Stimulated activated CD4-positive, alpha-beta T cell treated with anti-CD3 and anti-CD28 coated beads, Interleukin-12 subunit alpha, Interleukin-12 subunit beta, amount 100 ng/mL, for 24 hours (primary cell): ENCODE results near the gene MAP3K13.
"Not testable (repeated sequence)": the region's sequence is repeated elsewhere in the genome, so short reads cannot be mapped to it uniquely, and the experiment has no call there.

ENCODE experiments used
- DNase-seq, 2 experiments: peaks; one replicate each; pipeline ENCODE4 v3.0.0-alpha.2; 2020; ENCODE audit warnings: low read depth in 2 of 2

The MAP3K13 gene

DNA sequence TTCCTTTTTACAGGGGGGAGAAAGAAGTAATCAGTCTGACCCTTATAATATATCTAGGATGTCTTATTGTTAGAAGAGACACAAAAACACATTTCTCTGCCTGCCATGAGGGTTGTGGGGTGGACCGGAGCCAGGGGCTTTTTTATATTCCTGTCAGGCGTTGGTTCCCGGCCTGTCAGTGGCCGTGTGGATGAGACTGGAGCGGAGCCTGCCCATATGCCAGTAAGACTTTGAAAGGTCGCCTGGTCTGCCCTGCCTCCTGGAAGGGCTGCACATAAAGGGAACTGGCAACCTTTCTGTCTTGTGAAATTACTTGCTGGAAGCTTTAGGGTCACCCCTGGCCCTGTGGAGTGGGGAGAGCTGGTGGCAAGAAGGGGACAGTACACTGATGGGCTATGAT lies 34.7 kb downstream of the MAP3K13 start:
- DNase-seq: no peak

DNA sequence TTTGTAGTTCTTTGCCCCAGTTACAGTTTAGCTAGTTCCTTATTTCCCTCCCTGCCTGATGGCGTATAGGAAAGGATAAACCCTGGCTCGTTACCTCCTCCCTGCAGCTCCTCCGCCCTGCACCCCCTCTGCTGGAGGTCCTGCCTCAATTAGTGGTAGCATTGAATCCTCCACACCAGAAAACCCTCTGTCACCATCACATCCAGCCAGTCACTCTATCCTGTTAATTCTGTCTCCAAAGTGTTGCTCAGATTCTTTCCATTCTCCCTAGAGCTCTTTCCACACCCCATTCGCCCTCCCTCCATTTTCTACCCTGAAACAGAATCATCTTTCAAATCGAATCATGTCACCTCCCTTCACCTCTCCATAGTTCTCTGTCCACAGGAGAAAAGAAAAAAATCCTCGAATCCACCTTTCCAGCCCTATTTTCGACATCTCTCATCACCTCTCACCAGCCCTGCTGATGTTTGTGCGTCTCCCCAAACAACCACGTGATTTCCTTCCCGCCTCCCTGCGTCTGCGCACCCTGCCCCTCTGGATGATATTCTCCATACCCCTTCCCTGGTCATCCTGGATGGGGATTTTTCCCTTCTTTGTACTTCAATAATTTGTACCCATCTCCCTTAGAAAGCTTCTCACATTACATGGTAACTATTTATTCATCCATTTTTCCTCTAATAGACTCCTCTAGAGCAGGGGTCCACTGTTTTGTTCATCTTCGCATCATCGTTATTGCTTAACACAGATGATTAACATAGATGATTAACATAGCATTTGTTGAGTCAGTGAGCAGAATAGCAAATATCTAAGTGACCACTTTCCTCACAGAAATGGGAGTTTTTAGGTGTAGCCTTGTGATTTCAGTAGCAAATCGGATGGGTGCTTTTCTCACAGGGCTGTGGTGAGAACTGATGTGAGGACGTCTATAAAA lies 37.1 kb downstream of the MAP3K13 start:
- no peak for DNase-seq

DNA sequence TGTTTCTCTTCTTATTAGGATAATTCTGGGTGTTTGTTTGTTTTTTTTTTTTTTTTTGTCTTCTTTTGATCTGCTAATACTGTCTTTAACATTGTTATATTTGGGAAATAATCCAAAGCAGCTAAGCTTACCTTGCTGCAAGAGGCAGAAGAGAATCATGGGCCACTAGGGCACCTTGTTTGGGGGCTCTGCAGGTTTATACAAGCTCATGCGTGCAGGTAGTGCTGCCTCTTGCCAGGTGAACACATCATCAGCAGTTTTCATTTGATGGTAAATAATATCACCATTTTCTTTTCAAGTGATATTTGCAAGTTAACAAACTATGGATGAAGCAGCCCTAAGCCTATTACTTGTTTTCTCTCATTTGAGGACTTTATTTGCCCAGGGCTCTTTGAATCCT lies 37.9 kb downstream of the MAP3K13 start:
- no peak for DNase-seq

DNA sequence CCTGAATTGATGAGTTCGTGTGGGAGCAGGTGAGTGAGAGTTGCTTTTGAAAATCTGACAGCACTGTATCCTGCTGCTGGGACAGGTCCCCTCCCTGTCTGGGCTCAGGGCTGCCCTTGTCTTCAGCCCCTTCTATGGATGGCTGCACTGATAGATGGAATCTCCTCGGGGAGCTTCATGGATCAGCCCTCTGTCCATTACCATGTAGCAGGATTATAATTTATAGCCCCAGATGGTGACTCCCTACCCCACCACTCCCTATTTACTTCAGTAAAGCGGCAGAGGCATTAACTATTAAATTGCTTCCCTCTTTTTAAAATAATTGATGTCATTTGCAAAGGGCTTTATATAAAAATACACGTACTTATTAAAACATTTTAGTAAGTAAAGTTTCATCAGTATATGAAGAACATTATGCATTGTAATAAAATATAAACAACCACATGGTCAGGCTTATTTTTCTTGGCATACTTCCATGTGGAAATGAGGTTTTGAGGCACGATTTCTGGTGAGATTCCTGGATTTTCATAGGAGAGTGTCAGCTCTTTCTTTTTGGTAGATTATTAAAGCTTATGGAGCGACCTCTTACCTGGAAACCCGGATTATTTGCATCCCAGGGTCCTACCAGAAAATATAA lies 38.5 kb downstream of the MAP3K13 start:
- no peak for DNase-seq

DNA sequence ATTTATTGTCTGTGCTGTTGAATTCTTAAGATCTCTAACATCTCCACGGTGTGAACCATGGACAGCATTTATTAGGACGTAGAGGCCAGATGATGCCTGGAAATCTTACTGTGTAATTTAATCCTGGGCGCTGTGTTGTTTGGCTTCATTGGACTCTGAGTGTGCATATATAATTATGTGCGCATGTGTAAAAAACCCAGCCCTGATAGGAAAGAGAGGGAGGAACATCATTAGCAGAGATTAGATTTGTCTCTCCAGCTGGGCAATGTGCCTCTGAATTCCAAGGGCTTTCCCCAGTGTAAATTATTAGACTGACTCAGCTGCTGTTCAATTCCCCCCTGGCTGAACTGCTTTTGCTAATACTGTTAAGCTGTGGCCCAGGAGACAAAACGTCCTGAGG lies 39.6 kb downstream of the MAP3K13 start:
- DNase-seq: no peak

DNA sequence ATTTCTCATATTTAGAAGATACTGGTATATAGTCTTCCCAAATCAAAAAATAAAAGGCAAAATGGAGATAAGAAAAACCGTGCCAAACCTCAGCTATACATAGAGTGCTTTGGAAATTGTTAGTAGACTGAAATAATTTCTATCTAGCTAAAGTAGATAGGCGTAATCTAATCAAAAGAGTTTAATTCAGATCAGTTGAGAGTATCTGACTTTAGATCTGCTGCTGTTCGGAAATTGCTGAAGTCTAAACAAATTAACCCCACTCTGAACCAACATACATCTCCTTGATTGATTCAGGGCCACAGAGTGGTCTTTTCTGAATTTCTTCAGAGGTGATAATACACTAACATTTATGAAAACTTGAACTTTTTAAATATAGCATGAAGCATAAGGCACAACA lies 40.1 kb downstream of the MAP3K13 start:
- DNase-seq: no peak

DNA sequence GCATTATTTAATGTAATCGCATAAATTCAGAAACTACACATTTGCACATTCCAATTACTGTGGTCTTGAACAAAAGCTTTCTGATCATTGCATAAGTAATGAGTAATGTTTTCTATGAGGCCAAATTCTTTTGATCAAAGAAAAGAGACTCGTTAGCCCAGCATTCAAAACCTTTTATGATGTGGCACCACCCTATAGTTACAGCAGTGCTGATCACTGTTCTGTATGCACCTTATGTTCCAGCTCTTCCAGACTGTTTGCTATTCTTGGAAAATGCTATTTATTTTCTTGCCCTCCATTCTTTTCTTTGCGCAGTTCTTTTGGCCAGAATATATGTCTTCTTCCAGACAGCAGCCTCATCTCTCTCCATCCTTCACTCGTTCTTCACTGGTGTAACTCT lies 42.3 kb downstream of the MAP3K13 start:
- no peak for DNase-seq

DNA sequence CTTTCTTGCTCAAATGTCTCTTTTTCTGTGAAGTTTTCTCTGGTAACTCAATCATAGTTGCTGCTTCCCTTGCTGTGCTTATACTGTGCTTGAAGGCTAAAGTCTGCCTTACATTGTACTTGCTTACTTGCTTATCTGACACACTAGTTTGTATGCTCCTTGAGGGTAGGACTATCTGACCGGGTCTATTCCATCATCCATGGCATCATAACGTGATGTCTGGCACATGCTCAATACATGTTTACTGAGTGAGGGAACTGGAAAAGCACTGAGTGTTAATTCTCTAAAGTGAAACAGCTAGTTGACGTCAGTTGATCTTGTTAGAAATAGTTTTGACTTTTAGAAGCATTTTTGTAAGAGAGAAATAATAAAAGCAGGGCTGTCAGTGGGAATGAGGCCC lies 42.7 kb downstream of the MAP3K13 start:
- DNase-seq: no peak

DNA sequence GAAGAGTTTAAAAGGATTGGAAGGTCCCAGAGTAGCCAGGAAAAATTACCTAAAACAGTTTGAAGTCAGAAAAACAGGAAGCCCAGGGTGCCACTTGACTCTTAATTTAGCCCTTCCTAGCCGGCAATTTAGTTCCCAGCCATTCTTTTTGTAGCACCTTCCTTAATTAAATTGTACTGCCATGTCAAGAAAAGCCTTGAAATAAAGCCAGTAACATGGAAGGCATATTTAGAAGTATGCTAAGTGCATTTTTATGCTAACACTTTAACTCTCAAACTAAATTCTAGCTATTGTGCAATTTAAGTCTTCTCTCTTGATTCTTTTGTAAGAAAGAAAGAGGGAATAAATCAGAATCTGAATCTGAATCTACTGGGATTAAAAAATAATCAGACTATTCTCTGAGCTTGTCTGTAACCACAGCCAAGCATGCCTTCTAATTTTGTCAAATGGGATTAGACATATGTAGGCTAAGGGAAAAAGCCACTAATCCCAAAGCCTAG lies 43.2 kb downstream of the MAP3K13 start:
- DNase-seq: no peak

DNA sequence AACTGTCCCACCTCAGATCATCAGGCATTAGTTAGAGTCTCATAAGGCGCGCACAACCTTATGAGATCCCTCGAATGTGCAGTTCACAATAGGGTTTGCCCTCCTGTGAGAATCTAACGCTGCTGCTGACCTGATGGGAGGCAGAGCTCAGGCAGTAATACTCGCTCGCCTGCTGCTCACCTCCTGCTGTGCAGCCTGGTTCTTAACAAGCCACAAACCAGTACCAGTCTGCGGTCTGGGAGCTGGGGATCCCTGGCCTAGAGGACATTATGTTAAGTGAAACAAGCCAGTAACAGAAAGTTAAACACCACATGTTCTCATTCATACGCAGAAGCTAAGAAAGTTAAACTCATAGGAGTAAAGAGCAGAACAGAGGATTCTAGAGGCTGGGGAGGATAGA lies 47.0 kb downstream of the MAP3K13 start:
- DNase-seq: no peak

DNA sequence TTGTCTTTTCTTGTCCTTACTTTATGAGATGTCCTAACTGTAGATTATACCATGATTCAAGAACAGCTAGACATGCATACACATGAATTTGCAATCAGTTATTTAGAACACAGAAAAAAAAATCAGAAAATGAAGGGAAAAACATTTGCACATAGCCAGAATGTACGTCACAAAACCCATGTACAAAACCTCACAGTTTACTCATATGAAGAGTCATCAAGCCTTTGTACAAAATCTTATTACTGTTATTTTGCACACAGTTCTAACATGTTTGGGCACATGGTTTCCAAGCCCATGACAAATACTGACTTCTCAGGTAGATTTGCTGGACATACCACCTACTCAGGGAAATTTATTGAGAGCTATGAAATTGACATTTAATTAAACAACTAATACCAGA lies 48.2 kb downstream of the MAP3K13 start:
- DNase-seq: no peak

DNA sequence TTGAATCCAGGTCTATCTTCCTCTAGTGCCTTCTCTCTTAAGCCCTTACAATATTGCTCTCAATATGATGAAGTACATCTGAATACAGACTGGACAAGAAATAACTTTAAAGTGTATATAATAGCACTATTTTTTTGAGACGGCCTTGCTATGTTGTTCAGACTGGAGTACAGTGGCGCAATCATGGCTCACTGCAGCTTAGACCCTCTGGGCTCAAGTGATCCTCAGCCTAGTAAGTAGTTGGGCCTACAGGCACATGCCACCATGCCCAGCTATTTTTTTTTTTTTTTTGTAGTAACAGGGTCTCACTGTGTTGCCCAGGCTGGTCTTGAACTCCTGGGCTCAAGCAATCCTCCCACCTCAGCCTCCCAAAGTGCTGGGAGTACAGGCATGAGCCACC lies 53.6 kb downstream of the MAP3K13 start:
- DNase-seq: no peak

DNA sequence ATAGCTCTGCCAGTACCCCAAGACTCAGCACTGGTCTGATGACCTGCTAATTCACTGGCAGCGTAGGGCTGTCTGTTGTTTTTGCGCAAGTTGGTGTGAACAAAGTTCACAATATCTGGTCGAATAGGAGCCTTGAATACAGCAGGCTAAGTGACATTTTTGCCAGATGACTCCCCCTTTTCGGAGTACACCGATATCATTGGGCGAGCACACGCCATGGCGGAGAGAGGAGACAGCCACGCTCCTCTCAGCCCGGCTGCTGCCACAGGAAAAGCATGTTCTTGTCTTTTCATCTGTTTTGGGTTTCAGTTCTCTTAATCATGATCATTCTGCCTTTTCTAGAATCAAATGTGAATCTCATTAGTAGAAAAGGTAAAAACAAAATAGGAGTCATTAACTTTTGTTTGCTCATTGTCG lies 55.6 kb downstream of the MAP3K13 start:
- DNase-seq: not testable (repeated sequence)

DNA sequence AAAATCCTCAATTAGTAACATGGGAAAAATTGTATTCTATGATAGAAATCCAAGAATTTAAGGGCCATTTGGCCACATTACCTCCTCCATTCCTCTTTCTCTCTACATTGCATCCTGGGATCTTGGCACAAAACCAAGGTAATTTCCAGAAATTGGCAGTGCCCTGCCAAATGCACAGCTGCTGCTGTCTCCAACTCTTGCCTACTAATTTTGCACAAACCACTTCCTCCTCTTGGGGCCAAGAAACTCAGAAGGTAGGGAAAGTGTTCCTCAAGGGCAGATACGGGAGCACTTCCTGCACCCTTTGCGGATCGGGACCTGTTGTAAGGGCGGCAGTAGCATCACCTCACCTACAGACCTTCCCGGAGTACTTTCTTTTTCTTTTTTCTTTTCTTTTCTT lies 57.8 kb downstream of the MAP3K13 start:
- no peak for DNase-seq

DNA sequence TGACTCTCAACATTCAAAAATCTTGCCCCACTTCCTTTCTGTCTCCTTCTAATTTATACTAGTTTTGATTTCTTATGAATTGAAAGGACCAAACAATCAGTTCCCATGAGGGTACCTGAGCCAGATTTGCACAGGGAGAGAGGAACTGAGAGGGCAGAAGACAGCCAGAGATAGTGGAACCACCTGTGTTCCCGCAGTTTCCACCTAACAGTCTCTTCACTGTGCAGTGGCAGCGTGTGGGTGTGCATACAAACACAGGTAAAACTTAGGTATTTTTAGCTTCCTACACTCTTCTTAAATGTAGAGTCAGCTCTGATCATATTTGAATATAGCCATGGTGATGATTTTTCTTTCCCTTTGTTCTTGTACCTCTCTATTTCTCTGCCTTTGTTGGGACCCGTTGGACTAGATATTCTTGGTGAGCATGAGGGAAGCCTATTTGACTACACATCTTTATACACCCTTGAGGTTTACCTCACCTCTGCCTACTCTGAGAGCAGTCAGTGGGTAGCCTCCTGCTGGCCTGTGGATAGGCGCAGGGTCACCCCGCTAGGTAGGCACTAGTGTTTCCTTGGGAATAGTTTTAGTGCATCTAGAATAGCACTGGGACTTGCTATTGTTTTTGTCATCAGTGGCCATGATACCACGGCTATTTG lies 58.8 kb downstream of the MAP3K13 start:
- DNase-seq: no peak

DNA sequence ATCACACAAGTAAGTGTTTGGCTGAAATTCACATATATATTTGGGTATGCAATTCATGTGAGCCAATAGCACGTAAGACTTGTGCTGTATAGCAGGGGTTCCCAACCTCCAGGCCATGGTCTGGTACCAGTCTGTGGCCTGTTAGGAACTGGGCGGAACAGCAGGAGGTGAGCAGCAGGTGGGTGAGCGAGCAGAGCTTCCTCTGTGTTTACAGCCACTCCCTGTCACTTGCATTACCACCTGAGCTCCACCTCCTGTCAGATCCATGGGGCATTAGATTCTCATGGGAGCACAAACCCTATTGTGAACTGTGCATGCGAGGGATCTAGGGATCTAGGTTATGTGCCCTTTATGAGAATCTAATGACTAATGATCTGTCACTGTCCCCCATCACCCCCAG lies 59.7 kb downstream of the MAP3K13 start:
- no peak for DNase-seq

DNA sequence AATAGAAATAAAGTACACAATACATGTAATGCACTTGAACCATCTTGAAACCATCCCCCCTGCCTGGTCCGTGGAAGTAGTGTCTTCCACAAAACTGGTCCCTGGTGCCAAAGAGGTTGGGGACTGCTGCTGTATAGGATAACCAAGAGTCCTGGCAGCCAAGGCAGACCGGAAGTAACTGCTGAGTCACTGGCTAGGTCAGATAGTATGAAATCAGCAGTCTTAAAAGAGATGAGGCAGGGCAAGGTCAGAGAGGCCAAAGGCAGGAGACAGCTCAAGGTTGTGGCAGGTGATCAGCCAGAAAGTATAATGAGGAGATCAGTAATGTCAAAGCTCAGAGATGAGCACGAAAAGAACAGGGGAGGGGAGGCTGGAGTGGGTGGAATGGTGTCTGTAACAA lies 60.2 kb downstream of the MAP3K13 start:
- DNase-seq: no peak

DNA sequence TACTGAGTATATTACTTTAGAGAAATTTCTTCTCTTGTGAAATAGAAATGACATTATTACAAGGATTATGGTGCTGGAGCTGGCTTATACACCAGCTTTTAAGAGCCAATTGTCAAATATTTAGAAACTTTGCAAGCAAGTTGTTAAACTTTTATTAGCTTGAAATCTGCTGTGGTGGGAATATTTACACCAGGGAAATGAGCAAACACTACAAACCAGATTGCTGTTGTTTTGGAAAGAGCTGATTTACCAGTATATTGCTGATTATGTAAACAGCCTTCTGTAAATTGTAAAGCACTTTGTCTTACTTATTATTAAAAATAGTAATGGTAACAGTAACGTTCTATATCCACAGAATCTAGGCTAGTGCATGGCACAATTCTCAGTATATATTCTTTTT lies 61.5 kb downstream of the MAP3K13 start:
- DNase-seq: no peak

DNA sequence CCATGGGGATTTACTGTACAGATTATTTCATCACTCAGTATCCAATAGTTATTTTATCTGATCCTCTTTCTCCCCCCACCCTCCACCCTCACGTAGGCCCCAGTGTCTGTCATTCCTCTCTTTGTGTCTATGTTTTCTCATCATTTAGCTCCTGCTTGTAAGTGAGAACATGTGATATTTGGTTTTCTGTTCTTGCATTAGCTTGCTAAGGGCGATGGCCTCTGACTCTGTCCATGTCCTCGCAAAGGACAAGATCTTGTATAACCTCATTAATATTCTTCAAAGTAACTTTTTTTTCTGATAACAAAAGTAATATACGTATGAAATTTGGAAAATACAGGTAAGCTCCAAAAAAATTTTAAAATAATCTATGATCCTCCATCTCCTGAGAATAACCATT lies 67.4 kb downstream of the MAP3K13 start:
- DNase-seq: no peak

DNA sequence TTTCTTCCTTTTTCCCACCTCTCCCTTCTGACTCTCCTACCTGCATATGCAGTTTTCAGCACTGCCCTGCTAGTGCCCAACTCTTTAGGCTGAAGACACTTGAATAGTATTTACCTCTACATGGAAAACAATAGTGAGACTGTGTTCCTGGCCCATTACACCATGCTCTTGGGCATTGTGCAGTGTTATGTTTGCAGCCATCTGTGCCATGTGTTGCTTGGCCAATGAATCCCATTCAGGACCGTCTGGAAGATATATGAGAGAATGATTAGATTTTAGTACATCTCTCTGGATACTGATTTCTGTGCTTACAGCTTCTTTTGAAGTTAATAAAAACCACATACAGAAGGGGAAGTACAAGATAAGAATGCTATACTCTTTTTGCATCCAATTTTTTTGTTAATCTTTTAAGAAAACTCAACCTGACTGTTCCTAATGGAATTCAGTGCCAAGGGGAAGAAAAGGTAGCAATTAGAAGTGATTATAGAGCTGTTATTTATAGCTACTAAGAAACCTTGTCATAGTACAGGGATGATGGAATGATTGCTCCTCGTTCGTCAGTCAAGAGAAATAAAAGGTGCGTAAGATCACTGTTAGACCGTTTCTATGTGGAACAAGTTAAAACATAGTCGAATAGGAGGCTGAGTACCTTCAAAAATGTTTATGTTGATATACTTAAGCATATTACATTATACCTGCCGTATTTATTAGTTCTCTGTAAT lies 77.0 kb downstream of the MAP3K13 start:
- DNase-seq: no peak

DNA sequence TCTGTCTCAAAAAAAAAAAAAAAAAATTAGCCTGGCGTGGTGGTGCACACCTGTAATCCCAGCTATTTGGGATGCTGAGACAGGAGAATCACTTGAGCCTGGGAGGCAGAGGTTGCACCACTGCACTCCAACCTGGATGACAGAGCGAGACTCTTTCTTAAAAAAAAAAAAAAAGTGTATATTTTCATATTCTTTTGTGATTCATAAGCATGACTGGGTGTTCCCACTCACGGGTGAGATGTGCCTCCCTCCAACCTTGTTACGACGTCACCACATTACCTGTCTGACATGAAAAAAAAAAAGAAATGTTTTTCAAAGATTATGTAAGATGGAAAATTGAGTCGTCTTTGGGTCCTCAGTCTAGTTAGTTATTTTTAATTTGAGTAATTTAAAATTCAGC lies 79.1 kb downstream of the MAP3K13 start:
- DNase-seq: no peak

DNA sequence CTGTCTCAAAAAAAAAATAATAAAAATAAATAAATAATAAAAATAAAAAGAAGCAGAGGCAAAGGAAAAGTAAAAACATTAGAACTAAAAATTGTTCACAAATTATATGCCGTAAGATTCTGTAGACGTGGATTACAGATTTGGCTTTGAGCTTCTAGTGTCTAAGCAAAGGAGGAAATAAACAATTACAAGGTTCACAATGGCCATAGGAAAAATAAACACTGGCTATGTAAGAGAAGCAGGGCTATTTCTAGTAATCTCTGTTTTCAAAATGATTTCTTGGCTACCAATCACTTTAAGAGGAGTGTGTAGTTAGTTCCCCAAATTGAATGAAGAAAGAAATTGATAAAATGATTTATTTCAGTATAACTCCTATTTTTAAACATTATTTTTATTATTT lies 81.4 kb downstream of the MAP3K13 start:
- DNase-seq: no peak
